Heart left ventricle (tissue), 13 donors: ENCODE measurements around the gene PRKAR1B.

Source experiments
- CTCF ChIP-seq, 12 donors: fragments of 200-600 bp; sonication (generic) in 4 of 12; IDR thresholded peaks; one replicate each; pipeline versions ENCODE4 v1.5.0 to v1.8.0; 2018 to 2022; ENCODE audit warnings: antibody characterized with exemption in 12 of 12, mild to moderate bottlenecking in 5 of 12
- POLR2A ChIP-seq, 2 donors: fragments of 450-650 bp; IDR thresholded peaks; one replicate each; pipeline ENCODE4 v1.6.1; 2017; ENCODE audit warnings: antibody characterized with exemption in 2 of 2, mild to moderate bottlenecking in 2 of 2, moderate library complexity in 2 of 2
- donor health status: ischemic (EF 13 %, LVEDD 7.1; RV severe dilation, severe dysfunction).
- donor health status: DM: no; HTN: yes; CAD: no.
- donor health status: DM: no; HTN: no; CAD: no.
- donor health status: ischemic (EF 25% LVEDD 6.9; RV normal size, moderate dysfunction).
- donor health status: ischemic (EF 25% LVEDD 5.7; RV mildly dilated, moderate dysfunction).
- donor health status: ischemic (EF 35%, LVEDD 5.7; RV mildly dilated, moderate dysfunction).
- donor health status: nonischemic (EF 11% LVEDD 7.7; RV severe dilation, severe dysfunction).
- donor health status: DM: yes; HTN: yes; CAD: no.
- donor health status: PGD.
- donor health status: ischemic (EF 29% LVEDD 5.4; RV normal size, mild dysfunction).
- donor health status: nonischemic (EF 23%, LVEDD 6.1; RV moderate dilation, normal function).

GRCh38 chr7:601595-602340 lies 125.3 kb downstream of the PRKAR1B start:
- no peak for TF ChIP-seq CTCF (IDR thresholded peaks at IDR 0.05)
- TF ChIP-seq POLR2A (IDR thresholded peaks at IDR 0.05), result no peak
